ENCODE data around the gene DGKB. TPM values are rescaled to one million over a fixed set of nuclear protein-coding genes. Genes with fewer than 3 reads are reported as not detected.

Gene DGKB
- polyA plus RNA-seq, 2 of the 4 experiments (the other 2 are of a cell fraction), result 0.01 TPM; not detected in 1

DNA sequence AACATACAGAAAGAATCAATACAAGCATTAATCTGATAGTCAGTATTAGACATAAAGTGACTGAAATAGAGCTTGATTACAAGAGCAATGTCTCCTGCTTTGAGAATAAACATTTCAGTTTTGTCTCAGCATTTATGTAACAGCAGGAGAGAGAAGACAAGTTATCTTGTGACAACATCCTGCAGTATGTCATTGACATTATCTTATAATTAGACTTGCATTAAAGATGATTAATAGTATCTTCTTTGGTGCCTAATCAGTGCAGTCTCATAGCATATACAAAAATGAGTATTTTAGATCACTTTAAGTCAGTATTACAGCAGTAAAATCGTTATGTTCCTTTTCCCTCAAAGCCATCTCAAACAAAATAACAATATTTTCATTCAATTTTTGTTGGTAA is 477.0 kb downstream of the DGKB start:
- DNase-seq (ENCODE audit: low read depth in 1 of 2, low spot score in 1 of 2) (no peak), FAIRE-seq (no peak), ATAC-seq (no peak)
- no peak for TF ChIP-seq HOXB13 (CRISPR knock-in tag; IDR thresholded peaks at IDR 0.05; ENCODE audit: low read depth)
- TF ChIP-seq, protein P1, sequence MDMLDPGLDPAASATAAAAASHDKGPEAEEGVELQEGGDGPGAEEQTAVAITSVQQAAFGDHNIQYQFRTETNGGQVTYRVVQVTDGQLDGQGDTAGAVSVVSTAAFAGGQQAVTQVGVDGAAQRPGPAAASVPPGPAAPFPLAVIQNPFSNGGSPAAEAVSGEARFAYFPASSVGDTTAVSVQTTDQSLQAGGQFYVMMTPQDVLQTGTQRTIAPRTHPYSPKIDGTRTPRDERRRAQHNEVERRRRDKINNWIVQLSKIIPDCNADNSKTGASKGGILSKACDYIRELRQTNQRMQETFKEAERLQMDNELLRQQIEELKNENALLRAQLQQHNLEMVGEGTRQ (IDR thresholded peaks at IDR 0.05), result no peak
- ChIA-PET CTCF (no interaction called here), POLR2A (no interaction called here)
- Histone ChIP-seq H3K9me3 (no peaks in the 10 kb centered on the region), H3K4me2 (no peak overlapping the region), H3K27ac (no peak overlapping the region), H3K4me1 (no peaks in the 10 kb centered on the region), H3K4me3 (no peak overlapping the region)
- WGBS (ENCODE audit: missing lambda C conversion rate), result 0% methylated on average over 1 of the region's 1 CpG

DNA sequence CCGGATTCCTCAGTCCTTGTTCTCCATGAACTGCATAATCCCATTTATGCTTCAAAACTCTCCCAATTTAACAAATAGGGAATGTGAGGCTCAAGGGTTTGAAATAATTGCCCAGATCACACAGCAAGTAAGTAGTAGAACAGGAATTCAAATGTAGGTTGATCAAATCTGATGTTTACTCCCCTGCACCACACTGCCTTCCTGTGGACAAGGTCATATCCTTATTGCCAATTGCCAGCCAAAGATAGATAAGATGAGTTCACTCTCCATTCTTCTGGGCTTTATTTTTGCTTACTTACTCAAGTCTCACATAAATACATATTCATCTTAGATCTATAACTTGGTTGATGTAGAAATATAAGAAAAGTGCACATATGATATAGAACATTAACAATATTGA is 477.9 kb downstream of the DGKB start:
- no peaks in the 10 kb centered on the region for H3K9me3 ChIP-seq
- POLR2A ChIA-PET, result no interaction called here
- ATAC-seq, result no peak
- CTCF ChIA-PET, result no interaction called here
- H3K4me3 ChIP-seq, result no peak overlapping the region
- DNase-seq (ENCODE audit: low read depth in 1 of 2, low spot score in 1 of 2), result no peak
- no peak overlapping the region for H3K4me2 ChIP-seq
- no peak overlapping the region for H3K27ac ChIP-seq
- no peak for FAIRE-seq
- no peaks in the 10 kb centered on the region for H3K4me1 ChIP-seq
- TF ChIP-seq FOXS1 (CRISPR knock-in tag; IDR thresholded peaks at IDR 0.05) (no peak), RCOR1 (IDR thresholded peaks at IDR 0.05; ENCODE audit: low read depth, low read length) (no peak), KDM1A (IDR thresholded peaks at IDR 0.05; ENCODE audit: low read depth) (no peak), NR3C1 (IDR thresholded peaks at IDR 0.05) (no peak), FOSB (CRISPR knock-in tag; IDR thresholded peaks at IDR 0.05) (no peak), EHMT2 (IDR thresholded peaks at IDR 0.05; ENCODE audit: low read depth) (no peak), NPAS2 (CRISPR knock-in tag; IDR thresholded peaks at IDR 0.05; ENCODE audit: borderline replicate concordance) (no peak), TFCP2L1 (CRISPR knock-in tag; IDR thresholded peaks at IDR 0.05) (no peak), JUNB (IDR thresholded peaks at IDR 0.05) (no peak), FOSL2 (IDR thresholded peaks at IDR 0.05) (no peak), FOSL2 (CRISPR knock-in tag; IDR thresholded peaks at IDR 0.05) (no peak), RFX5 (IDR thresholded peaks at IDR 0.05) (no peak), HOXA7 (CRISPR knock-in tag; IDR thresholded peaks at IDR 0.05) (no peak), MAFK (IDR thresholded peaks at IDR 0.05; ENCODE audit: partially characterized antibody) (no peak)
- TF ChIP-seq, protein P2, sequence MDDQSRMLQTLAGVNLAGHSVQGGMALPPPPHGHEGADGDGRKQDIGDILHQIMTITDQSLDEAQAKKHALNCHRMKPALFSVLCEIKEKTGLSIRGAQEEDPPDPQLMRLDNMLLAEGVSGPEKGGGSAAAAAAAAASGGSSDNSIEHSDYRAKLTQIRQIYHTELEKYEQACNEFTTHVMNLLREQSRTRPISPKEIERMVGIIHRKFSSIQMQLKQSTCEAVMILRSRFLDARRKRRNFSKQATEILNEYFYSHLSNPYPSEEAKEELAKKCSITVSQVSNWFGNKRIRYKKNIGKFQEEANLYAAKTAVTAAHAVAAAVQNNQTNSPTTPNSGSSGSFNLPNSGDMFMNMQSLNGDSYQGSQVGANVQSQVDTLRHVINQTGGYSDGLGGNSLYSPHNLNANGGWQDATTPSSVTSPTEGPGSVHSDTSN (IDR thresholded peaks at IDR 0.05), result no peak
- TF ChIP-seq, protein P3, sequence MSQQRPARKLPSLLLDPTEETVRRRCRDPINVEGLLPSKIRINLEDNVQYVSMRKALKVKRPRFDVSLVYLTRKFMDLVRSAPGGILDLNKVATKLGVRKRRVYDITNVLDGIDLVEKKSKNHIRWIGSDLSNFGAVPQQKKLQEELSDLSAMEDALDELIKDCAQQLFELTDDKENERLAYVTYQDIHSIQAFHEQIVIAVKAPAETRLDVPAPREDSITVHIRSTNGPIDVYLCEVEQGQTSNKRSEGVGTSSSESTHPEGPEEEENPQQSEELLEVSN (IDR thresholded peaks at IDR 0.05; ENCODE audit: borderline replicate concordance, low read depth), result no peak
- TF ChIP-seq, protein P4, sequence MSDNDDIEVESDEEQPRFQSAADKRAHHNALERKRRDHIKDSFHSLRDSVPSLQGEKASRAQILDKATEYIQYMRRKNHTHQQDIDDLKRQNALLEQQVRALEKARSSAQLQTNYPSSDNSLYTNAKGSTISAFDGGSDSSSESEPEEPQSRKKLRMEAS (IDR thresholded peaks at IDR 0.05), result no peak
- TF ChIP-seq, protein P5, sequence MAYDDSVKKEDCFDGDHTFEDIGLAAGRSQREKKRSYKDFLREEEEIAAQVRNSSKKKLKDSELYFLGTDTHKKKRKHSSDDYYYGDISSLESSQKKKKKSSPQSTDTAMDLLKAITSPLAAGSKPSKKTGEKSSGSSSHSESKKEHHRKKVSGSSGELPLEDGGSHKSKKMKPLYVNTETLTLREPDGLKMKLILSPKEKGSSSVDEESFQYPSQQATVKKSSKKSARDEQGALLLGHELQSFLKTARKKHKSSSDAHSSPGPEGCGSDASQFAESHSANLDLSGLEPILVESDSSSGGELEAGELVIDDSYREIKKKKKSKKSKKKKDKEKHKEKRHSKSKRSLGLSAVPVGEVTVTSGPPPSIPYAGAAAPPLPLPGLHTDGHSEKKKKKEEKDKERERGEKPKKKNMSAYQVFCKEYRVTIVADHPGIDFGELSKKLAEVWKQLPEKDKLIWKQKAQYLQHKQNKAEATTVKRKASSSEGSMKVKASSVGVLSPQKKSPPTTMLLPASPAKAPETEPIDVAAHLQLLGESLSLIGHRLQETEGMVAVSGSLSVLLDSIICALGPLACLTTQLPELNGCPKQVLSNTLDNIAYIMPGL (CRISPR knock-in tag; IDR thresholded peaks at IDR 0.05; ENCODE audit: borderline replicate concordance), result no peak
- TF ChIP-seq, protein P6, sequence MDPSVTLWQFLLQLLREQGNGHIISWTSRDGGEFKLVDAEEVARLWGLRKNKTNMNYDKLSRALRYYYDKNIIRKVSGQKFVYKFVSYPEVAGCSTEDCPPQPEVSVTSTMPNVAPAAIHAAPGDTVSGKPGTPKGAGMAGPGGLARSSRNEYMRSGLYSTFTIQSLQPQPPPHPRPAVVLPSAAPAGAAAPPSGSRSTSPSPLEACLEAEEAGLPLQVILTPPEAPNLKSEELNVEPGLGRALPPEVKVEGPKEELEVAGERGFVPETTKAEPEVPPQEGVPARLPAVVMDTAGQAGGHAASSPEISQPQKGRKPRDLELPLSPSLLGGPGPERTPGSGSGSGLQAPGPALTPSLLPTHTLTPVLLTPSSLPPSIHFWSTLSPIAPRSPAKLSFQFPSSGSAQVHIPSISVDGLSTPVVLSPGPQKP (IDR thresholded peaks at IDR 0.05; ENCODE audit: low read depth, low read length), result no peak
- WGBS (ENCODE audit: missing lambda C conversion rate), result 59% methylated on average over 1 of the region's 1 CpG

Measured in A549 (cell line).